HG03097 (cell line): ENCODE results near the gene DTWD1.
"Not testable (repeated sequence)": the region's sequence is repeated elsewhere in the genome, so short reads cannot be mapped to it uniquely, and the experiment has no call there.

ENCODE experiments used
- ATAC-seq: cut with Tn5 transposase; IDR thresholded peaks from one replicate; pipeline ENCODE4 v1.9.1; 2021; ENCODE audit not compliant: unreplicated experiment, low FRiP score

Gene DTWD1

GRCh38 chr15:49645277-49645676, 24.4 kb downstream of the DTWD1 start:
- ATAC-seq, result no peak

GRCh38 chr15:49645941-49646340, 25.1 kb downstream of the DTWD1 start:
- no peak for ATAC-seq

GRCh38 chr15:49646891-49647290, 26.0 kb downstream of the DTWD1 start:
- no peak for ATAC-seq

GRCh38 chr15:49649987-49650386, 29.1 kb downstream of the DTWD1 start:
- no peak for ATAC-seq

- ATAC-seq, result no peak
Measured at GRCh38 chr15:49650676-49651075, 29.8 kb downstream of the DTWD1 start.

GRCh38 chr15:49652922-49653321, 32.1 kb downstream of the DTWD1 start:
- no peak for ATAC-seq

GRCh38 chr15:49656734-49657133, 35.9 kb downstream of the DTWD1 start:
- no peak for ATAC-seq

GRCh38 chr15:49664716-49665115, 43.9 kb downstream of the DTWD1 start:
- ATAC-seq, result no peak

- ATAC-seq, result not testable (repeated sequence)
Measured at GRCh38 chr15:49666486-49666885, 45.6 kb downstream of the DTWD1 start.

- no peak for ATAC-seq
Measured at GRCh38 chr15:49669288-49669687, 48.4 kb downstream of the DTWD1 start.

GRCh38 chr15:49673861-49674260, 53.0 kb downstream of the DTWD1 start:
- no peak for ATAC-seq

- no peak for ATAC-seq
Measured at GRCh38 chr15:49674370-49674769, 53.5 kb downstream of the DTWD1 start.

- no peak for ATAC-seq
Measured at GRCh38 chr15:49675041-49675440, 54.2 kb downstream of the DTWD1 start.

GRCh38 chr15:49678655-49679054, 57.8 kb downstream of the DTWD1 start:
- no peak for ATAC-seq

GRCh38 chr15:49686599-49686998, 65.8 kb downstream of the DTWD1 start:
- no peak for ATAC-seq

GRCh38 chr15:49688135-49688790, 67.4 kb downstream of the DTWD1 start:
- ATAC-seq, result no peak

- ATAC-seq, result no peak
Measured at GRCh38 chr15:49692514-49693090, 71.8 kb downstream of the DTWD1 start.

- no peak for ATAC-seq
Measured at GRCh38 chr15:49693498-49693897, 72.7 kb downstream of the DTWD1 start.

- ATAC-seq, result no peak
Measured at GRCh38 chr15:49696433-49696832, 75.6 kb downstream of the DTWD1 start.

GRCh38 chr15:49697121-49697520, 76.3 kb downstream of the DTWD1 start:
- ATAC-seq, result no peak

- not testable (repeated sequence) for ATAC-seq
Measured at GRCh38 chr15:49702982-49703381, 82.1 kb downstream of the DTWD1 start.
